CD14-positive monocyte (primary cell): Measurements from ENCODE around the gene CCM2. TPM values are rescaled to one million over a fixed set of nuclear protein-coding genes. Genes with fewer than 3 reads are reported as not detected.

Experiments
- DNase-seq, 3 donors: peaks; one replicate each; pipeline ENCODE4 v3.0.0-alpha.2; 2011 to 2022
- H2AFZ ChIP-seq: 2 replicates; pipeline ENCODE4 v1.6.0; 2012; ENCODE audit warnings: mild to moderate bottlenecking, low read depth, low read length, inconsistent platforms; ENCODE audit not compliant: insufficient read depth, poor library complexity, severe bottlenecking
- H3K27ac ChIP-seq, 2 donors: 1 replicate in 1 of 2; 2 replicates in 1 of 2; pipeline ENCODE4 v1.5.1; 2012 to 2013; ENCODE audit warnings: low read length in 2 of 2, control low read depth in 1 of 2, inconsistent platforms in 1 of 2, low read depth in 1 of 2, mild to moderate bottlenecking in 1 of 2
- H3K27me3 ChIP-seq, 2 donors: one replicate each; pipeline versions ENCODE4 v1.6.0 to v1.6.1; 2011 to 2013; ENCODE audit warnings: low read length in 2 of 2; ENCODE audit not compliant: control insufficient read depth in 2 of 2, insufficient read depth in 2 of 2
- H3K36me3 ChIP-seq, 2 donors: replicated peaks in 1 of 2; 1 replicate in 1 of 2; 2 replicates in 1 of 2; pipeline versions ENCODE4 v1.5.1 to v1.6.1; 2012 to 2013; ENCODE audit warnings: low read length in 2 of 2, control low read depth in 1 of 2, inconsistent platforms in 1 of 2, mild to moderate bottlenecking in 1 of 2; ENCODE audit not compliant: insufficient read depth in 2 of 2, control insufficient read depth in 1 of 2
- H3K4me1 ChIP-seq, 2 donors: 1 replicate in 1 of 2; 2 replicates in 1 of 2; pipeline versions ENCODE4 v1.5.1 to v1.6.1; 2012 to 2013; ENCODE audit warnings: low read length in 2 of 2, control low read depth in 1 of 2, inconsistent platforms in 1 of 2, mild to moderate bottlenecking in 1 of 2, moderate library complexity in 1 of 2; ENCODE audit not compliant: insufficient read depth in 2 of 2, control insufficient read depth in 1 of 2
- H3K4me2 ChIP-seq: replicated peaks from 2 replicates; pipeline ENCODE3; 2012; ENCODE audit warnings: low read length, moderate library complexity, mild to moderate bottlenecking; ENCODE audit not compliant: poor library complexity, severe bottlenecking; ENCODE audit errors: extremely low read depth
- H3K4me3 ChIP-seq, 3 experiments: fragments of 200-600 bp in 1 of 3; sonication (generic) in 1 of 3; replicated peaks in 1 of 3; 1 replicate in 2 of 3; 2 replicates in 1 of 3; pipeline ENCODE4 v1.5.1; 2011 to 2013; ENCODE audit warnings: low read length in 3 of 3, mild to moderate bottlenecking in 3 of 3, control low read depth in 2 of 3, low read depth in 2 of 3, inconsistent platforms in 1 of 3, moderate library complexity in 1 of 3
- H3K79me2 ChIP-seq: 2 replicates; pipeline ENCODE4 v1.6.0; 2012; ENCODE audit warnings: mild to moderate bottlenecking, control low read depth, inconsistent platforms, low read length, moderate library complexity; ENCODE audit not compliant: insufficient read depth
- H3K9ac ChIP-seq: 2 replicates; pipeline ENCODE4 v1.6.0; 2017; ENCODE audit warnings: low read length, mild to moderate bottlenecking; ENCODE audit not compliant: insufficient read depth, poor library complexity, severe bottlenecking
- H3K9me3 ChIP-seq, 2 donors: replicated peaks in 1 of 2; 1 replicate in 1 of 2; 2 replicates in 1 of 2; pipeline versions ENCODE4 v1.5.1 to v1.6.1; 2012 to 2013; ENCODE audit warnings: low read length in 2 of 2, control low read depth in 1 of 2; ENCODE audit not compliant: control insufficient read depth in 1 of 2, insufficient read depth in 1 of 2
- H4K20me1 ChIP-seq: 2 replicates; pipeline ENCODE4 v1.6.0; 2012; ENCODE audit warnings: mild to moderate bottlenecking, low read length, control low read depth, moderate library complexity; ENCODE audit not compliant: insufficient read depth
- H3K27ac Mint-ChIP-seq, 7 donors: one replicate each; pipeline ENCODE4 v1.8.0; 2020; ENCODE audit warnings: mild to moderate bottlenecking in 7 of 7, mixed read lengths in 7 of 7, moderate library complexity in 6 of 7, inconsistent platforms in 2 of 7
- H3K27me3 Mint-ChIP-seq, 3 donors: one replicate each; pipeline ENCODE4 v1.8.0; 2021 to 2022; ENCODE audit warnings: low read depth in 3 of 3, mild to moderate bottlenecking in 3 of 3, mixed read lengths in 3 of 3, moderate library complexity in 3 of 3, inconsistent platforms in 1 of 3
- H3K36me3 Mint-ChIP-seq, 2 donors: one replicate each; pipeline ENCODE4 v1.8.0; 2020; ENCODE audit warnings: mixed read lengths in 2 of 2, inconsistent platforms in 1 of 2, mild to moderate bottlenecking in 1 of 2
- H3K4me1 Mint-ChIP-seq: one replicate; pipeline ENCODE4 v1.8.0; 2020; ENCODE audit warnings: mild to moderate bottlenecking, mixed read lengths
- H3K4me3 Mint-ChIP-seq, 2 donors: one replicate each; pipeline ENCODE4 v1.8.0; 2020; ENCODE audit warnings: mild to moderate bottlenecking in 2 of 2, mixed read lengths in 2 of 2, moderate library complexity in 1 of 2
- H3K9me3 Mint-ChIP-seq, 7 donors: one replicate each; pipeline ENCODE4 v1.8.0; 2020 to 2022; ENCODE audit warnings: mixed read lengths in 7 of 7, mild to moderate bottlenecking in 6 of 7, moderate library complexity in 6 of 7, inconsistent platforms in 2 of 7
- CTCF ChIP-seq: fragments of 200-600 bp; IDR thresholded peaks from one replicate; pipeline ENCODE4 v1.8.0; 2022; ENCODE audit warnings: antibody characterized with exemption, mild to moderate bottlenecking
- WGBS: methylation state at CpG from one replicate; pipeline ENCODE4 v1.1.5; 2013; ENCODE audit warnings: missing lambda C conversion rate; ENCODE audit not compliant: insufficient coverage; 5-methylcytosine and 5-hydroxymethylcytosine counted together
- intact Hi-C, 2 donors: fragments of 100-400 bp; cut with micrococcal nuclease; formaldehyde crosslinking; loops; one replicate each; pipeline versions ENCODE4 v1.15.0 to v1.15.1; 2023
- polyA plus RNA-seq, 3 donors: library from polyadenylated mRNA; depleted of rRNA in 1 of 3; unstranded in 2 of 3; stranded (reverse) in 1 of 3; fragments of 300-500 nt in 2 of 3; fragments of >200 nt in 1 of 3; fragmentation: Illumina TruSeq in 2 of 3; gene quantifications; 1 replicate in 2 of 3; 2 replicates in 1 of 3; pipeline ENCODE4 v1.2.3, GENCODE V29; 2012 to 2021

The CCM2 gene
- polyA plus RNA-seq, 3 donors: 38.5 to 102 (median 51.4) TPM

- Histone ChIP-seq H3K4me2 (no peak overlapping the region), H4K20me1 (peaks cover 37% of the 10 kb centered on the region), H3K4me1 (no peaks in the 10 kb centered on the region), H3K27ac (peak overlapping the region in 1 of 2 donors; percentile 53), H3K36me3 (peaks cover 8 to 42% of the 10 kb centered on the region in 2 donors), H3K4me3 (no peak overlapping the region), H3K9ac (no peak overlapping the region), H3K9me3 (no peaks in the 10 kb centered on the region), H3K27me3 (no peaks in the 10 kb centered on the region), H2AFZ (no peak overlapping the region), H3K79me2 (peaks cover 78% of the 10 kb centered on the region)
- peaks cover 15% of the 10 kb centered on the region for H3K4me1 Mint-ChIP-seq
- no peaks in the 10 kb centered on the region for H3K9me3 Mint-ChIP-seq
- H3K4me3 Mint-ChIP-seq: no peak overlapping the region
- peaks cover 22 to 46% of the 10 kb centered on the region in 2 donors for H3K36me3 Mint-ChIP-seq
- DNase-seq: no peak
- H3K27ac Mint-ChIP-seq: peak overlapping the region in 4 of 7 donors; percentile 6 to 77 (median 49)
- TF ChIP-seq CTCF: no peak
- intact Hi-C loops: no loop called here
- peaks cover 0 to 2% (median 0%) of the 10 kb centered on the region in 3 donors for H3K27me3 Mint-ChIP-seq
- WGBS: 100% methylated on average over 1 of the region's 1 CpG
Measured at GRCh38 chr7:45015313-45015712, 15.3 kb downstream of the CCM2 start.

DNA sequence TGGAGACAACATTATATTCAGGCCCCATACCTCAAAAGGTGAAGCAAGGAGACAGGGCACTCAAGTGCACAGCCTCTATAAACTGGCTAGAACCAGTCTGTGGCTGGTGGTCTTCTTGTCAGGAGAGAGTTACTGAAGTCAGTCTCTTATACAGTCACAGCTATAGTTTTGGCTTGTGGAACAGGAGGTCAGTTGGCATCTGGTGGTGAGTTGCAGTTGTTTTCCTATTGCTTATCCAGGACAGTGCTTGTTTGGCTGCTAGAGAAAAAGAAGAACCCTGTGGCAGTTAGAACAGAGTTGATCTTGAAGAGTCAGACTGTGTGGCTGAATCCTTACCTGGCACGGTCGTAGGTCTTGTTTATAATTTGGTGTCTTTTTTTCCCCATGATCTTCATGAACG is 17.3 kb downstream of the CCM2 start:
- H3K27me3 Mint-ChIP-seq: peaks cover 0 to 2% (median 0%) of the 10 kb centered on the region in 3 donors
- Histone ChIP-seq H3K4me1 (peaks cover 8 to 9% of the 10 kb centered on the region in 2 donors), H3K36me3 (peaks cover 6 to 30% of the 10 kb centered on the region in 2 donors), H3K4me2 (no peak overlapping the region), H3K27ac (no peak overlapping the region), H3K4me3 (no peak overlapping the region), H2AFZ (no peak overlapping the region), H3K9ac (no peak overlapping the region), H3K9me3 (no peaks in the 10 kb centered on the region), H3K27me3 (no peaks in the 10 kb centered on the region), H4K20me1 (peaks cover 41% of the 10 kb centered on the region), H3K79me2 (peaks cover 70% of the 10 kb centered on the region)
- H3K27ac Mint-ChIP-seq: peak overlapping the region in 2 of 7 donors; percentile 6 to 61
- H3K36me3 Mint-ChIP-seq: peaks cover 24 to 35% of the 10 kb centered on the region in 2 donors
- H3K4me3 Mint-ChIP-seq: no peak overlapping the region
- DNase-seq: no peak
- TF ChIP-seq CTCF: no peak
- intact Hi-C loops: no loop called here
- peaks cover 25% of the 10 kb centered on the region for H3K4me1 Mint-ChIP-seq
- H3K9me3 Mint-ChIP-seq: no peaks in the 10 kb centered on the region
- no CpG with 5 or more reads among the region's 3 CpGs for WGBS
